Measurements from ENCODE around the gene TP53AIP1.

TP53AIP1 gene

GRCh38 chr11:128931668-128932067 is 11.0 kb downstream of the TP53AIP1 start:
- H3K9ac ChIP-seq (ENCODE audit: low read depth, low read length): no peak overlapping the region
- H3K27me3 ChIP-seq (ENCODE audit: control insufficient read depth, insufficient read depth, low read length): peaks cover 33% of the 10 kb centered on the region
- no peaks in the 10 kb centered on the region for H3K36me3 ChIP-seq (ENCODE audit: insufficient read depth, low read length)
- H3K4me2 ChIP-seq (ENCODE audit: low read length): no peak overlapping the region
- H3K4me1 ChIP-seq (ENCODE audit: control insufficient read depth, insufficient read depth, low read length): no peaks in the 10 kb centered on the region
- no peak overlapping the region for H3K4me3 ChIP-seq (ENCODE audit: low read length)
- no peaks in the 10 kb centered on the region for H3K9me3 ChIP-seq (replicated peaks; ENCODE audit: low read length)

GRCh38 chr11:128931066-128931465 is 11.6 kb downstream of the TP53AIP1 start:
- H3K4me2 ChIP-seq (ENCODE audit: low read length): no peak overlapping the region
- peaks cover 39% of the 10 kb centered on the region for H3K27me3 ChIP-seq (ENCODE audit: control insufficient read depth, insufficient read depth, low read length)
- no peaks in the 10 kb centered on the region for H3K36me3 ChIP-seq (ENCODE audit: insufficient read depth, low read length)
- H3K4me1 ChIP-seq (ENCODE audit: control insufficient read depth, insufficient read depth, low read length): no peaks in the 10 kb centered on the region
- no peaks in the 10 kb centered on the region for H3K9me3 ChIP-seq (replicated peaks; ENCODE audit: low read length)
- no peak overlapping the region for H3K4me3 ChIP-seq (ENCODE audit: low read length)
- no peak overlapping the region for H3K9ac ChIP-seq (ENCODE audit: low read depth, low read length)

GRCh38 chr11:128929991-128930390 is 12.7 kb downstream of the TP53AIP1 start:
- Histone ChIP-seq H3K9me3 (replicated peaks; ENCODE audit: low read length) (no peaks in the 10 kb centered on the region), H3K4me2 (ENCODE audit: low read length) (no peak overlapping the region), H3K27me3 (ENCODE audit: control insufficient read depth, insufficient read depth, low read length) (peaks cover 48% of the 10 kb centered on the region), H3K4me3 (ENCODE audit: low read length) (no peak overlapping the region), H3K9ac (ENCODE audit: low read depth, low read length) (no peak overlapping the region), H3K4me1 (ENCODE audit: control insufficient read depth, insufficient read depth, low read length) (no peaks in the 10 kb centered on the region), H3K36me3 (ENCODE audit: insufficient read depth, low read length) (no peaks in the 10 kb centered on the region)

GRCh38 chr11:128929468-128929867 is 13.2 kb downstream of the TP53AIP1 start:
- H3K4me1 ChIP-seq (ENCODE audit: control insufficient read depth, insufficient read depth, low read length): no peaks in the 10 kb centered on the region
- no peaks in the 10 kb centered on the region for H3K9me3 ChIP-seq (replicated peaks; ENCODE audit: low read length)
- no peak overlapping the region for H3K9ac ChIP-seq (ENCODE audit: low read depth, low read length)
- H3K27me3 ChIP-seq (ENCODE audit: control insufficient read depth, insufficient read depth, low read length): peaks cover 53% of the 10 kb centered on the region
- H3K4me2 ChIP-seq (ENCODE audit: low read length): no peak overlapping the region
- H3K4me3 ChIP-seq (ENCODE audit: low read length): no peak overlapping the region
- no peaks in the 10 kb centered on the region for H3K36me3 ChIP-seq (ENCODE audit: insufficient read depth, low read length)

- H3K36me3 ChIP-seq (ENCODE audit: insufficient read depth, low read length): no peaks in the 10 kb centered on the region
- no peaks in the 10 kb centered on the region for H3K4me1 ChIP-seq (ENCODE audit: control insufficient read depth, insufficient read depth, low read length)
- H3K9ac ChIP-seq (ENCODE audit: low read depth, low read length): no peak overlapping the region
- peaks cover 64% of the 10 kb centered on the region for H3K27me3 ChIP-seq (ENCODE audit: control insufficient read depth, insufficient read depth, low read length)
- no peaks in the 10 kb centered on the region for H3K9me3 ChIP-seq (replicated peaks; ENCODE audit: low read length)
- no peak overlapping the region for H3K4me3 ChIP-seq (ENCODE audit: low read length)
- H3K4me2 ChIP-seq (ENCODE audit: low read length): no peak overlapping the region
Observed at GRCh38 chr11:128928400-128928799, 14.3 kb downstream of the TP53AIP1 start.

GRCh38 chr11:128927683-128928336 is 14.9 kb downstream of the TP53AIP1 start:
- H3K4me1 ChIP-seq (ENCODE audit: control insufficient read depth, insufficient read depth, low read length): no peaks in the 10 kb centered on the region
- H3K4me3 ChIP-seq (ENCODE audit: low read length): no peak overlapping the region
- H3K9ac ChIP-seq (ENCODE audit: low read depth, low read length): no peak overlapping the region
- no peaks in the 10 kb centered on the region for H3K36me3 ChIP-seq (ENCODE audit: insufficient read depth, low read length)
- no peaks in the 10 kb centered on the region for H3K9me3 ChIP-seq (replicated peaks; ENCODE audit: low read length)
- no peak overlapping the region for H3K4me2 ChIP-seq (ENCODE audit: low read length)
- H3K27me3 ChIP-seq (ENCODE audit: control insufficient read depth, insufficient read depth, low read length): peaks cover 65% of the 10 kb centered on the region

- no peaks in the 10 kb centered on the region for H3K36me3 ChIP-seq (ENCODE audit: insufficient read depth, low read length)
- no peak overlapping the region for H3K9ac ChIP-seq (ENCODE audit: low read depth, low read length)
- no peaks in the 10 kb centered on the region for H3K4me1 ChIP-seq (ENCODE audit: control insufficient read depth, insufficient read depth, low read length)
- no peak overlapping the region for H3K4me2 ChIP-seq (ENCODE audit: low read length)
- no peaks in the 10 kb centered on the region for H3K9me3 ChIP-seq (replicated peaks; ENCODE audit: low read length)
- H3K4me3 ChIP-seq (ENCODE audit: low read length): no peak overlapping the region
- peaks cover 65% of the 10 kb centered on the region for H3K27me3 ChIP-seq (ENCODE audit: control insufficient read depth, insufficient read depth, low read length)
Observed at GRCh38 chr11:128927108-128927461, 15.6 kb downstream of the TP53AIP1 start.

GRCh38 chr11:128926437-128927107 is 16.1 kb downstream of the TP53AIP1 start:
- H3K4me1 ChIP-seq (ENCODE audit: control insufficient read depth, insufficient read depth, low read length): no peaks in the 10 kb centered on the region
- H3K4me3 ChIP-seq (ENCODE audit: low read length): no peak overlapping the region
- no peaks in the 10 kb centered on the region for H3K36me3 ChIP-seq (ENCODE audit: insufficient read depth, low read length)
- no peak overlapping the region for H3K4me2 ChIP-seq (ENCODE audit: low read length)
- H3K27me3 ChIP-seq (ENCODE audit: control insufficient read depth, insufficient read depth, low read length): peaks cover 62% of the 10 kb centered on the region
- no peak overlapping the region for H3K9ac ChIP-seq (ENCODE audit: low read depth, low read length)
- no peaks in the 10 kb centered on the region for H3K9me3 ChIP-seq (replicated peaks; ENCODE audit: low read length)

- H3K27me3 ChIP-seq (ENCODE audit: control insufficient read depth, insufficient read depth, low read length): peaks cover 64% of the 10 kb centered on the region
- no peaks in the 10 kb centered on the region for H3K9me3 ChIP-seq (replicated peaks; ENCODE audit: low read length)
- H3K9ac ChIP-seq (ENCODE audit: low read depth, low read length): no peak overlapping the region
- no peak overlapping the region for H3K4me2 ChIP-seq (ENCODE audit: low read length)
- H3K36me3 ChIP-seq (ENCODE audit: insufficient read depth, low read length): no peaks in the 10 kb centered on the region
- no peaks in the 10 kb centered on the region for H3K4me1 ChIP-seq (ENCODE audit: control insufficient read depth, insufficient read depth, low read length)
- H3K4me3 ChIP-seq (ENCODE audit: low read length): no peak overlapping the region
Observed at GRCh38 chr11:128926000-128926399, 16.7 kb downstream of the TP53AIP1 start.

- Histone ChIP-seq H3K9me3 (replicated peaks; ENCODE audit: low read length) (no peaks in the 10 kb centered on the region), H3K9ac (ENCODE audit: low read depth, low read length) (no peak overlapping the region), H3K4me2 (ENCODE audit: low read length) (no peak overlapping the region), H3K4me3 (ENCODE audit: low read length) (no peak overlapping the region), H3K27me3 (ENCODE audit: control insufficient read depth, insufficient read depth, low read length) (peaks cover 72% of the 10 kb centered on the region), H3K36me3 (ENCODE audit: insufficient read depth, low read length) (no peaks in the 10 kb centered on the region), H3K4me1 (ENCODE audit: control insufficient read depth, insufficient read depth, low read length) (no peaks in the 10 kb centered on the region)
Observed at GRCh38 chr11:128925250-128925600, 17.4 kb downstream of the TP53AIP1 start.

- Histone ChIP-seq H3K4me3 (ENCODE audit: low read length) (no peak overlapping the region), H3K4me1 (ENCODE audit: control insufficient read depth, insufficient read depth, low read length) (no peaks in the 10 kb centered on the region), H3K4me2 (ENCODE audit: low read length) (no peak overlapping the region), H3K9ac (ENCODE audit: low read depth, low read length) (no peak overlapping the region), H3K36me3 (ENCODE audit: insufficient read depth, low read length) (no peaks in the 10 kb centered on the region), H3K27me3 (ENCODE audit: control insufficient read depth, insufficient read depth, low read length) (peaks cover 72% of the 10 kb centered on the region), H3K9me3 (replicated peaks; ENCODE audit: low read length) (no peaks in the 10 kb centered on the region)
Observed at GRCh38 chr11:128924510-128925249, 18.0 kb downstream of the TP53AIP1 start.
